Measurements from ENCODE around the gene PTBP3.

Gene PTBP3

DNA sequence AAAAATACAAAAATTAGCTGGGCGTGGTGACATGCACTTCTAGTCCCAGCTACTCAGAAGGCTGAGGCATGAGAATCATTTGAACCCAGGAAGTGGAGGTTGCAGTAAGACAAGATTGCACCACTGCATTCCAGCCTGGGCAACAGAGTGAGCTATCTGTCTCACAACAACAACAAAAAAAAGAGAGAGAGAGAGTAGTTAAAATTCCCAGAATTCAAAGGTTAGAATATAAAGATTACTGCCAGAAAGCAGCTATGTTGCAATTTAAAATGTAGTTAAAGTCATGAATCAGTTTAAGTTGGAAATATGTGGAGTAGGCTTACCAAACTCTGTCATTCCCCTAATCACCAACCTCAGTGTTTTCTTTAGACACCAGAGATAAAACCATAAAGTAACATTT, 99.7 kb downstream of the PTBP3 start:
- TF ChIP-seq, protein P1, sequence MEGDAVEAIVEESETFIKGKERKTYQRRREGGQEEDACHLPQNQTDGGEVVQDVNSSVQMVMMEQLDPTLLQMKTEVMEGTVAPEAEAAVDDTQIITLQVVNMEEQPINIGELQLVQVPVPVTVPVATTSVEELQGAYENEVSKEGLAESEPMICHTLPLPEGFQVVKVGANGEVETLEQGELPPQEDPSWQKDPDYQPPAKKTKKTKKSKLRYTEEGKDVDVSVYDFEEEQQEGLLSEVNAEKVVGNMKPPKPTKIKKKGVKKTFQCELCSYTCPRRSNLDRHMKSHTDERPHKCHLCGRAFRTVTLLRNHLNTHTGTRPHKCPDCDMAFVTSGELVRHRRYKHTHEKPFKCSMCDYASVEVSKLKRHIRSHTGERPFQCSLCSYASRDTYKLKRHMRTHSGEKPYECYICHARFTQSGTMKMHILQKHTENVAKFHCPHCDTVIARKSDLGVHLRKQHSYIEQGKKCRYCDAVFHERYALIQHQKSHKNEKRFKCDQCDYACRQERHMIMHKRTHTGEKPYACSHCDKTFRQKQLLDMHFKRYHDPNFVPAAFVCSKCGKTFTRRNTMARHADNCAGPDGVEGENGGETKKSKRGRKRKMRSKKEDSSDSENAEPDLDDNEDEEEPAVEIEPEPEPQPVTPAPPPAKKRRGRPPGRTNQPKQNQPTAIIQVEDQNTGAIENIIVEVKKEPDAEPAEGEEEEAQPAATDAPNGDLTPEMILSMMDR (IDR thresholded peaks at IDR 0.05; ENCODE audit: control insufficient read depth, extremely low read depth, insufficient read depth): no peak
- H3K4me3 ChIP-seq (ENCODE audit: low read depth, low read length): no peak overlapping the region
- no peak for DNase-seq (ENCODE audit: low read depth)

DNA sequence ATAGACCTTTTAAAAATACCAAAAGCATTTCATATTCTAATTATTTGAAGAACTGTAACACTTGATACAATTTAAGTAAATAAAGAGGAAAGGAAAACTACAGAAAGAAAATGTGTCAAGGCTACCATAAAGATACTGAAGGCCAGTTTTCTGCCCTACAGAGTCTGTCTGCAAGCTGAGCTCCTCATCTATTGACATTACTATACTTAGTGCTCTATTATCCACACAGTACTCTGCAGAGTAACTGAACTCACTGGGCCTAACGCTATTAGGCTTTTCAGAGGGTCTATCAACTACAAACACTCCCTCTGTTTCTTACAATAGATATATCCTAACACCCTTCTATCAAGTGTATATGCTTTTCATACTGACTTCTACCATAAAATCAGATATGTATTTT, 101.2 kb downstream of the PTBP3 start:
- TF ChIP-seq, protein P1 (IDR thresholded peaks at IDR 0.05; ENCODE audit: control insufficient read depth, extremely low read depth, insufficient read depth): no peak
- no peak for DNase-seq (ENCODE audit: low read depth)

DNA sequence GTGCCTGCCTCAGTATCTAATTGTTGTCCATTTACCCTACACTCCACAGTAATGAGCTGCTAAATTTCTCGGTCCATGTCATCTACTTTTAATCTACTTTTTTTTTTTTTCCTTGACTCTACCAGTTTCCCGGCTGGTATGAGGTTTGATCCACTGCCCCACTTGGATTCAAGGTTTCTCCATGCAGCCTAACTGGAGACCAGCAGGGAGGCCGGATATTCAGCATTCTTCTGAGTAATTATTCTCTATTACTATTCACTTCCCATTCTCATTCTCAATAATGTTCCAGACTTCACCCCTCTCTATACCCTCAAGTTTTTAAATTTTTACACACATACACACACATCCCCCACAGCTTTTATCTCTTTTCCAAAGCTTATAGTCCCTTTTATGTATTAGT, 107.3 kb downstream of the PTBP3 start:
- TF ChIP-seq, protein P1 (IDR thresholded peaks at IDR 0.05; ENCODE audit: control insufficient read depth, extremely low read depth, insufficient read depth): no peak
- no peak overlapping the region for H3K4me3 ChIP-seq (ENCODE audit: low read depth, low read length)
- DNase-seq (ENCODE audit: low read depth): no peak

More for the DNA sequence above, 101.2 kb downstream of the PTBP3 start:
- no peak overlapping the region for H3K4me3 ChIP-seq (ENCODE audit: low read depth, low read length)

DNA sequence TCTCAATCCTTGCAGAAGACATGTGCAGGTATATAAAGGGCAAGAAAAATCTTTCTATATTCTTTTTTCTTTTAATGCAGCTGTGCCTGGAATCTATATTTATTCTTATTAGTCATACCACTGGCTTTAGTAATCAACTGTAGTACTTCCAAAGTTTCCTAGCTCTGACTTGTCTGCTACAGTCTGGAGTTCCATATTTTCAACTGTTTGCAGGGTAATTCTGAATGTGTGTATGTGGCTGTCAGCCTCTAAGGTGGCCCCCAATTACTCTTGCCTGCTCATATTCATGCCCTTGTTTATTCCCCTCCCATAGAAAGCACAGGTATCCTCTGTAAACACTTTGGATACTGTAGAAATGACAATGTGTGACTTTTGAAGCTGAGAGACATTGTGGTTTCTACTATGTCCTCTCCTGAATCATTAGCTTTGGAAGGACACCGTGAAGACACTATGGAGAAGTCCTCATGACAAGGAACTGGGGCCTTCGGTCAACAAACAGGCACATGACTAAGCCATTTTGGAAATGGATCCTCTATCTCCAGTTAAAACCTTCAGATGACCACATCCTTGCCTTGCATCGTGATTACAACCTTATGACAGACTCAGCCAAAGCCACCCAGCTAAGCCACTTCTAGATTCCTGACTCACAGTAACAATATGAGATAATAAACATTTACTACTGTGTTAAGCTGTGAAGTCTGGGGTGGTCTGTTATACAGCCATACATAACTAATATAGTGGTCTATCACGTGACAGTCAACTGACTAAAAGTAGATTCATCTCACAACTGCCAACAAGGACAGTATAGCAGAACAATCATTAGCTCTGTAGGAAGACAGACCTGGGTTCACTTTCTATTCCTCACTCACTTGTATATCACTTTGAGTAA, 108.8 kb downstream of the PTBP3 start:
- DNase-seq (ENCODE audit: low read depth): no peak
- no peak overlapping the region for H3K4me3 ChIP-seq (ENCODE audit: low read depth, low read length)
- TF ChIP-seq, protein P1 (IDR thresholded peaks at IDR 0.05; ENCODE audit: control insufficient read depth, extremely low read depth, insufficient read depth): no peak

DNA sequence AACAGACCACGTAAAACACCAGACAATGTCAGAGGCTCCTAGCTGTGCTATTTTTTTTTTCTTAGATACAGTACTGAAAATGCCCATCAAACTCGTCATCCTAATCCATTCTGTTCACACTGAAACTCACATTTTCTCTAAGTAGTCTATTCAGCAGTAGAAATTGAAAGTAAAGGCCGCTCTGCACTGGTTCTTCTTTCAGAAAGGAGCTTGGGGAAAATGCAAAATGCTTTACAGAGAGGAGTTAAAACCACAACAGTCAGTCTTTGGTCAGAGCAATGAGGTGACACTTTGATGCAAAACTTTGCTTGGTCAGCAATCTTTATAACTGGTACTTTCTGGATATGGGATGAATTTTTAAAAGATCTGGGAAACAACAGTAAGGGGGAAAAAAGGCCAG, 114.5 kb downstream of the PTBP3 start:
- no peak overlapping the region for H3K4me3 ChIP-seq (ENCODE audit: low read depth, low read length)
- TF ChIP-seq, protein P1 (IDR thresholded peaks at IDR 0.05; ENCODE audit: control insufficient read depth, extremely low read depth, insufficient read depth): no peak
- DNase-seq (ENCODE audit: low read depth): no peak

DNA sequence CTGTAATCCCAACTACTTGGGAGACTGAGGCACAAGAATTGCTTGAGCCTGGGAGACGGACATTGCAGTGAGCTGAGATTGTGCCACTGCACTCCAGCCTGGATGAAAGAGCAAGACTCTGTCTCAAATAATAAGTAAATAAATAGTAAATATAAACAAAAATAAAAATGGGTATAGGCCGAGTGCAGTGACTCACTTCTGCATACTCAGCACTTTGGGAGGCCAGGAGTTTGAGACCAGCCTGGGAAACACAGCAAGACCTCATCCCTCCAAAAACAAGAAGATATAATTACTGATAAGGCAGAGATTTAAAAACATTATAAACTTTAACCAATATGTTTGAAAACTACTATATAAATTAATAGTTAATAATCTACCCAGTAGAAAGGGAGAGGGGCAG, 120.5 kb downstream of the PTBP3 start:
- TF ChIP-seq, protein P1 (IDR thresholded peaks at IDR 0.05; ENCODE audit: control insufficient read depth, extremely low read depth, insufficient read depth): no peak
- no peak for DNase-seq (ENCODE audit: low read depth)
- H3K4me3 ChIP-seq (ENCODE audit: low read depth, low read length): no peak overlapping the region

DNA sequence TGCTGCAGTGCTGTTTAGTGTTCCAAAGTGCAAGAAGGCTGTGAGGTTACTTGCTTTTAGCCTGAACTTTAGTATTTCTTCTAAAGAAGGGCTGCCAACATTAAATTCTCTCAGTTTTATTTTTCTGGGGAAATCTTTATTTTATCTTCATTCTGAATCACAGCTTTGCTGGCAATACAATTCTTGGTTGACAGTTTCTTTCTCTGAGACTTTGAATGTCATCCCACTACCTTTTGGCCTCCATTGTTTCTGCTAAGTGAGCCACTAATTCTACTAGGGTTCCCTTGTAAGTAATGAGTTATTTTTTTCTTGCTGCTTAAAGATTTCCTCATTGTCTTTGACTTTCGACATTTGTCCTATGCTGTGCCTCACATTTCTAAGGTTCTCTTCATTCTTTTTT, 126.0 kb downstream of the PTBP3 start:
- TF ChIP-seq, protein P1 (IDR thresholded peaks at IDR 0.05; ENCODE audit: control insufficient read depth, extremely low read depth, insufficient read depth): no peak
- no peak overlapping the region for H3K4me3 ChIP-seq (ENCODE audit: low read depth, low read length)
- no peak for DNase-seq (ENCODE audit: low read depth)

Measured in LNCaP clone FGC (cell line).